SU-DHL-6 (cell line): Measurements from ENCODE around the gene CHD2.

Source experiments
- CTCF ChIP-seq: fragments of 200-600 bp; sonication (generic); IDR thresholded peaks from one replicate; pipeline ENCODE4 v1.5.1; 2017; ENCODE audit warnings: antibody characterized with exemption, mild to moderate bottlenecking, low read length, moderate library complexity; ENCODE audit not compliant: insufficient read depth, poor library complexity, severe bottlenecking
- EZH2phosphoT487 ChIP-seq: fragments of 200-600 bp; sonication (generic), shearing (Covaris generic); conservative IDR thresholded peaks from 2 replicates; pipeline ENCODE4 v1.6.1; 2018; ENCODE audit warnings: mild to moderate bottlenecking, antibody characterized with exemption, low read length, moderate library complexity, mixed read lengths

DNA sequence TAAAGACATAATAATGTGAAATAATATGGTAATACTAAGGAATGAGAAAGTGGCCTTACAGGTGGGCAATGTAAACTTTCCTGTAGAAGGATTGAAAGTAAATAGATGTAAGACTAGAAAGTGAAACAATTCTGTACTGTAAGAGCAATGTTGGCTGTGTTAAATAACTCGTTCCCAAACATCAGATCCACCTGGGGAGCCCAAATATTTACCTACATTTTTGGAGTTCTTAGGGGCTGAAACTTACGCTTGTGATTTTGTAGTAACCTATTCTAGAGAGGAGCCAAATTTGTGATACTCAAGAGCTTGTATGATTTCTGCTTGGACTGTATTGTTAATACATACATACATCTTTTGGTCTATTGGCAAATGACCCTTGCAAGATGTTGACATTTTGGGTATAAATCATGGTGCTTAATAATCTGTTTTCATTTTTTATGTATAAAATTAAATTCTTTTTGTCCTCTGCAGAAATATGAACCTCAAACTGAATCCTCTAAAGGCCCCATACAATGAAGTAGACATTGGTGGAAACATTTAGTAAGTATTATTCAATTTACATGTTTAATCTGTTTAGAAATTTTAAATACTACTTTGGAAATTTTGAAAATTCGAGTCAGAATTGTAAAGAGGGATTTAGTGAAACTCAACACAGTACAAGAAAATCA is 8.5 kb upstream of the CHD2 start:
- TF ChIP-seq CTCF (no peak), EZH2phosphoT487 (no peak)
